ENCODE data around the gene P4HTM.

Gene P4HTM

GRCh38 chr3:49004352-49005302 is 14.6 kb downstream of the P4HTM start:
- no peak for TF ChIP-seq CTCF (conservative IDR thresholded peaks at IDR 0.05)
- H3K27ac ChIP-seq = no peak overlapping the region

GRCh38 chr3:49005303-49005680 is 15.3 kb downstream of the P4HTM start:
- H3K27ac ChIP-seq = no peak overlapping the region
- no peak for TF ChIP-seq CTCF (conservative IDR thresholded peaks at IDR 0.05)

- H3K27ac ChIP-seq = peak overlapping the region; percentile 99
- no peak for TF ChIP-seq CTCF (conservative IDR thresholded peaks at IDR 0.05)
Measured at GRCh38 chr3:49005998-49006397, 16.0 kb downstream of the P4HTM start.

GRCh38 chr3:49006408-49007067 is 16.5 kb downstream of the P4HTM start:
- TF ChIP-seq CTCF (conservative IDR thresholded peaks at IDR 0.05) = no peak
- peak overlapping the region; percentile 99 for H3K27ac ChIP-seq

- TF ChIP-seq CTCF (conservative IDR thresholded peaks at IDR 0.05) = peak; percentile 34
- peak within 1 kb of the TSS; percentile 99 for H3K27ac ChIP-seq
Measured at GRCh38 chr3:49007068-49007770, 17.2 kb downstream of the P4HTM start, which contains the start of gene WDR6. Gene WDR6 (plus strand): TSS chr3:49007391. CDS start chr3:49007432, 41 bp downstream.

GRCh38 chr3:49007771-49008528 is 17.9 kb downstream of the P4HTM start:
- H3K27ac ChIP-seq = peak overlapping the region; percentile 99
- no peak; the same call in 1 of the 2 replicates for TF ChIP-seq CTCF (conservative IDR thresholded peaks at IDR 0.05)

- peak overlapping the region; percentile 99 for H3K27ac ChIP-seq
Measured at GRCh38 chr3:49008627-49009026, 18.6 kb downstream of the P4HTM start.
